Left kidney (tissue), 8 donors: ENCODE data around the gene P2RY6. TPM values are rescaled to one million over a fixed set of nuclear protein-coding genes. Genes with fewer than 3 reads are reported as not detected.
"Not testable (repeated sequence)": the region's sequence is repeated elsewhere in the genome, so short reads cannot be mapped to it uniquely, and the experiment has no call there.

Experiments used
- DNase-seq: peaks from one replicate; pipeline ENCODE4 v3.0.0-alpha.2; 2013
- long read RNA-seq, 8 donors: transcript quantifications; one replicate each; lab custom pipeline, GENCODE V29; 2026
- polyA plus RNA-seq: library from polyadenylated mRNA; unstranded; fragments of 120-200 nt; gene quantifications from one replicate; pipeline ENCODE4 v1.2.1, GENCODE V29; 2013; ENCODE audit not compliant: insufficient read length

Gene P2RY6
- polyA plus RNA-seq = 0.85 TPM
- long read RNA-seq, donor 1 = 0 reads
- long read RNA-seq, donor 2, partial matches to known transcripts = 0 of 1 reads
- long read RNA-seq, donor 2, other reads (novel, unspliced or antisense) = 0 of 1 reads
- long read RNA-seq, donor 3 = 0 reads
- long read RNA-seq, donor 4 = 0 reads
- long read RNA-seq, donor 5, partial matches to known transcripts = 0 of 2 reads
- long read RNA-seq, donor 5, other reads (novel, unspliced or antisense) = 0 of 2 reads
- long read RNA-seq, donor 6 = 0 reads
- long read RNA-seq, donor 7, partial matches to known transcripts = 0 of 1 reads
- long read RNA-seq, donor 7, other reads (novel, unspliced or antisense) = 0 of 1 reads
- long read RNA-seq, donor 8, partial matches to known transcripts = 0 of 1 reads
- long read RNA-seq, donor 8, other reads (novel, unspliced or antisense) = 0 of 1 reads

- DNase-seq = no peak
Observed at GRCh38 chr11:73271936-73272679, at the start of gene P2RY6. P2RY6 (plus strand) TSS chr11:73272338; CDS start chr11:73296519, 24,181 bp downstream.

GRCh38 chr11:73223998-73224730, 48.0 kb upstream of the P2RY6 start:
- no peak for DNase-seq

- no peak for DNase-seq
Observed at GRCh38 chr11:73225001-73225686, 47.0 kb upstream of the P2RY6 start.

GRCh38 chr11:73225851-73226250, 46.3 kb upstream of the P2RY6 start:
- DNase-seq = no peak

- no peak for DNase-seq
Observed at GRCh38 chr11:73226297-73227006, 45.7 kb upstream of the P2RY6 start.

GRCh38 chr11:73227571-73228211, 44.4 kb upstream of the P2RY6 start:
- DNase-seq = peak; percentile 51

GRCh38 chr11:73228268-73229134, 43.6 kb upstream of the P2RY6 start:
- DNase-seq = no peak

- no peak for DNase-seq
Observed at GRCh38 chr11:73229321-73229895, 42.7 kb upstream of the P2RY6 start.

- DNase-seq = no peak
Observed at GRCh38 chr11:73229896-73230875, 42.0 kb upstream of the P2RY6 start.

- DNase-seq = no peak
Observed at GRCh38 chr11:73230931-73231330, 41.2 kb upstream of the P2RY6 start.

- DNase-seq = not testable (repeated sequence)
Observed at GRCh38 chr11:73232487-73232886, 39.7 kb upstream of the P2RY6 start.

GRCh38 chr11:73233211-73233610, 38.9 kb upstream of the P2RY6 start:
- no peak for DNase-seq

GRCh38 chr11:73233692-73234470, 38.3 kb upstream of the P2RY6 start:
- no peak for DNase-seq

GRCh38 chr11:73234471-73235181, 37.5 kb upstream of the P2RY6 start:
- no peak for DNase-seq

- no peak for DNase-seq
Observed at GRCh38 chr11:73235236-73235786, 36.8 kb upstream of the P2RY6 start.

GRCh38 chr11:73236205-73236765, 35.9 kb upstream of the P2RY6 start:
- DNase-seq = no peak
